GM18505 (cell line): ENCODE results near the gene OR2T27.

Experiments
- ATAC-seq: cut with Tn5 transposase; IDR thresholded peaks from one replicate; pipeline ENCODE4 v1.9.1; 2021; ENCODE audit not compliant: unreplicated experiment
- POLR2A ChIP-seq: IDR thresholded peaks from 4 replicates; pipeline ENCODE4 v1.6.1; 2011; ENCODE audit warnings: borderline replicate concordance; ENCODE audit not compliant: insufficient read depth, insufficient read length; ENCODE audit errors: extremely low read depth

Gene OR2T27

GRCh38 chr1:248618878-248619277 lies 36.5 kb downstream of the OR2T27 start:
- ATAC-seq: no peak
- TF ChIP-seq POLR2A: no peak

GRCh38 chr1:248618119-248618518 lies 37.2 kb downstream of the OR2T27 start:
- ATAC-seq: no peak
- no peak for TF ChIP-seq POLR2A

GRCh38 chr1:248613742-248614141 lies 41.6 kb downstream of the OR2T27 start:
- no peak for TF ChIP-seq POLR2A
- no peak for ATAC-seq

- no peak for ATAC-seq
- no peak for TF ChIP-seq POLR2A
These were observed 43.4 kb downstream of the OR2T27 start for GRCh38 chr1:248611883-248612414.

- no peak for ATAC-seq
- no peak for TF ChIP-seq POLR2A
These were observed 45.0 kb downstream of the OR2T27 start for GRCh38 chr1:248610301-248610700.
